Measurements from ENCODE around the gene CETP. TPM values are rescaled to one million over a fixed set of nuclear protein-coding genes. Genes with fewer than 3 reads are reported as not detected.

CETP gene
- total and polyA plus RNA-seq, 2 of the 13 experiments (the other 11 are each of a cell fraction or from before 2014, with no cell fraction given) = 0.31 to 9.8 TPM

DNA sequence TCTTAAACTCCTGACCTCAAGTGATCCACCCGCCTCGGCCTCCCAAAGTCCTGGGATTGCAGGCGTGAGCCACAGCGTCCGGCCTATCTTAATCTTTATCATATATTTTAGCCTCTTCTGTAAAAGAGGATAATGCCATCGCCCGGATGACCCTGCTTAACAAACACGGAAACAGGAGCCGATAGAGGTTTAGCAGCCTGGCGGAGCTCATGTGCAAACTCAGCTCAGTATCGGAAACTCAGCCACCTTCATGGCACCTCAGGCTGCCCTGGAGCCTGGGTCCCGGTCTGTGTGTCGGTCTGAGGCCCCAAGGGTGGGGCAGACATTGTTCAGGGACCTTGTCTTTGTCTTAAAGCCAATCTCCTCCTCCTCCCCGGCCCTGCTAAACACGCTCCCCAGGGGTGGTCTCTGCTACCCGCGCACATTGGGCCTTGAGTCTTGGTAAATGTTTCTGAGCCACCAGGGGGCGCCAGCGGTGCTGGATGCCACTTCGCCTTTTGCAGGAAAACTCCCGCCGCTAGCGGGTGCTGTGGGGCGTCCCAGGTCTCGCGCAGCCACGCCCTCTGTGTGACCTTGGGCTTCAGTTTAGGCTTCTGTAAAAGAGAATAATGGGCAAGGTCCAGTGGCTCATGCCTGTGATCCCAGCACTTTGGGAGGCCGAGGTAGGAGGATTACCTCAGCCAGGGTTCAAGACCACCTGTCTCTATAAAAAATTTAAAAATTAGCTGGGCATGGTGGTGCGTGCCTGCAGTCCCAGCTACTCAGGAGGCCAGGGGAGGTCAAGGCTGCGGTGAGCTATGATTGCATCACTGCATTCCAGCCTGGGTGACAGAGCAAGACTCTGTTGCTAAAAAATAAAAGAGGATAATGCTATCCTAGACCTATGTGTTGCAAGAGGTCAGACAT is 2.7 kb downstream of the CETP start (continued):
- TF ChIP-seq, protein P1, sequence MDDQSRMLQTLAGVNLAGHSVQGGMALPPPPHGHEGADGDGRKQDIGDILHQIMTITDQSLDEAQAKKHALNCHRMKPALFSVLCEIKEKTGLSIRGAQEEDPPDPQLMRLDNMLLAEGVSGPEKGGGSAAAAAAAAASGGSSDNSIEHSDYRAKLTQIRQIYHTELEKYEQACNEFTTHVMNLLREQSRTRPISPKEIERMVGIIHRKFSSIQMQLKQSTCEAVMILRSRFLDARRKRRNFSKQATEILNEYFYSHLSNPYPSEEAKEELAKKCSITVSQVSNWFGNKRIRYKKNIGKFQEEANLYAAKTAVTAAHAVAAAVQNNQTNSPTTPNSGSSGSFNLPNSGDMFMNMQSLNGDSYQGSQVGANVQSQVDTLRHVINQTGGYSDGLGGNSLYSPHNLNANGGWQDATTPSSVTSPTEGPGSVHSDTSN (CRISPR knock-in tag; IDR thresholded peaks at IDR 0.05; ENCODE audit: borderline replicate concordance) = no peak
- TF ChIP-seq, protein P2, sequence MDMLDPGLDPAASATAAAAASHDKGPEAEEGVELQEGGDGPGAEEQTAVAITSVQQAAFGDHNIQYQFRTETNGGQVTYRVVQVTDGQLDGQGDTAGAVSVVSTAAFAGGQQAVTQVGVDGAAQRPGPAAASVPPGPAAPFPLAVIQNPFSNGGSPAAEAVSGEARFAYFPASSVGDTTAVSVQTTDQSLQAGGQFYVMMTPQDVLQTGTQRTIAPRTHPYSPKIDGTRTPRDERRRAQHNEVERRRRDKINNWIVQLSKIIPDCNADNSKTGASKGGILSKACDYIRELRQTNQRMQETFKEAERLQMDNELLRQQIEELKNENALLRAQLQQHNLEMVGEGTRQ (IDR thresholded peaks at IDR 0.05; ENCODE audit: low read depth, low read length) = no peak
- TF ChIP-seq, protein P2 (CRISPR knock-in tag; IDR thresholded peaks at IDR 0.05; ENCODE audit: borderline replicate concordance) = no peak
- TF ChIP-seq, protein P3, sequence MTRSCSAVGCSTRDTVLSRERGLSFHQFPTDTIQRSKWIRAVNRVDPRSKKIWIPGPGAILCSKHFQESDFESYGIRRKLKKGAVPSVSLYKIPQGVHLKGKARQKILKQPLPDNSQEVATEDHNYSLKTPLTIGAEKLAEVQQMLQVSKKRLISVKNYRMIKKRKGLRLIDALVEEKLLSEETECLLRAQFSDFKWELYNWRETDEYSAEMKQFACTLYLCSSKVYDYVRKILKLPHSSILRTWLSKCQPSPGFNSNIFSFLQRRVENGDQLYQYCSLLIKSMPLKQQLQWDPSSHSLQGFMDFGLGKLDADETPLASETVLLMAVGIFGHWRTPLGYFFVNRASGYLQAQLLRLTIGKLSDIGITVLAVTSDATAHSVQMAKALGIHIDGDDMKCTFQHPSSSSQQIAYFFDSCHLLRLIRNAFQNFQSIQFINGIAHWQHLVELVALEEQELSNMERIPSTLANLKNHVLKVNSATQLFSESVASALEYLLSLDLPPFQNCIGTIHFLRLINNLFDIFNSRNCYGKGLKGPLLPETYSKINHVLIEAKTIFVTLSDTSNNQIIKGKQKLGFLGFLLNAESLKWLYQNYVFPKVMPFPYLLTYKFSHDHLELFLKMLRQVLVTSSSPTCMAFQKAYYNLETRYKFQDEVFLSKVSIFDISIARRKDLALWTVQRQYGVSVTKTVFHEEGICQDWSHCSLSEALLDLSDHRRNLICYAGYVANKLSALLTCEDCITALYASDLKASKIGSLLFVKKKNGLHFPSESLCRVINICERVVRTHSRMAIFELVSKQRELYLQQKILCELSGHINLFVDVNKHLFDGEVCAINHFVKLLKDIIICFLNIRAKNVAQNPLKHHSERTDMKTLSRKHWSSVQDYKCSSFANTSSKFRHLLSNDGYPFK (CRISPR knock-in tag; IDR thresholded peaks at IDR 0.05; ENCODE audit: borderline replicate concordance) = peak; percentile 33; the same call in 1 of the 2 replicates
- TF ChIP-seq FOSL1 (CRISPR knock-in tag; IDR thresholded peaks at IDR 0.05; ENCODE audit: borderline replicate concordance) (peak; percentile 55; the same call in 1 of the 2 replicates), MED1 (CRISPR knock-in tag; IDR thresholded peaks at IDR 0.05) (peak; percentile 86), EEA1 (CRISPR knock-in tag; IDR thresholded peaks at IDR 0.05; ENCODE audit: borderline replicate concordance) (no peak; the same call in 1 of the 2 replicates), ZNF672 (CRISPR knock-in tag; IDR thresholded peaks at IDR 0.05) (no peak), MBD4 (IDR thresholded peaks at IDR 0.05; ENCODE audit: borderline replicate concordance, low read length) (no peak), ZNF430 (CRISPR knock-in tag; IDR thresholded peaks at IDR 0.05) (0 out of 2 replicates have a peak, but pooled peaks have one; percentile 51)
- TF ChIP-seq, protein P4, sequence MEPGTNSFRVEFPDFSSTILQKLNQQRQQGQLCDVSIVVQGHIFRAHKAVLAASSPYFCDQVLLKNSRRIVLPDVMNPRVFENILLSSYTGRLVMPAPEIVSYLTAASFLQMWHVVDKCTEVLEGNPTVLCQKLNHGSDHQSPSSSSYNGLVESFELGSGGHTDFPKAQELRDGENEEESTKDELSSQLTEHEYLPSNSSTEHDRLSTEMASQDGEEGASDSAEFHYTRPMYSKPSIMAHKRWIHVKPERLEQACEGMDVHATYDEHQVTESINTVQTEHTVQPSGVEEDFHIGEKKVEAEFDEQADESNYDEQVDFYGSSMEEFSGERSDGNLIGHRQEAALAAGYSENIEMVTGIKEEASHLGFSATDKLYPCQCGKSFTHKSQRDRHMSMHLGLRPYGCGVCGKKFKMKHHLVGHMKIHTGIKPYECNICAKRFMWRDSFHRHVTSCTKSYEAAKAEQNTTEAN (CRISPR knock-in tag; conservative IDR thresholded peaks at IDR 0.05) = no peak
- TF ChIP-seq, protein P5, sequence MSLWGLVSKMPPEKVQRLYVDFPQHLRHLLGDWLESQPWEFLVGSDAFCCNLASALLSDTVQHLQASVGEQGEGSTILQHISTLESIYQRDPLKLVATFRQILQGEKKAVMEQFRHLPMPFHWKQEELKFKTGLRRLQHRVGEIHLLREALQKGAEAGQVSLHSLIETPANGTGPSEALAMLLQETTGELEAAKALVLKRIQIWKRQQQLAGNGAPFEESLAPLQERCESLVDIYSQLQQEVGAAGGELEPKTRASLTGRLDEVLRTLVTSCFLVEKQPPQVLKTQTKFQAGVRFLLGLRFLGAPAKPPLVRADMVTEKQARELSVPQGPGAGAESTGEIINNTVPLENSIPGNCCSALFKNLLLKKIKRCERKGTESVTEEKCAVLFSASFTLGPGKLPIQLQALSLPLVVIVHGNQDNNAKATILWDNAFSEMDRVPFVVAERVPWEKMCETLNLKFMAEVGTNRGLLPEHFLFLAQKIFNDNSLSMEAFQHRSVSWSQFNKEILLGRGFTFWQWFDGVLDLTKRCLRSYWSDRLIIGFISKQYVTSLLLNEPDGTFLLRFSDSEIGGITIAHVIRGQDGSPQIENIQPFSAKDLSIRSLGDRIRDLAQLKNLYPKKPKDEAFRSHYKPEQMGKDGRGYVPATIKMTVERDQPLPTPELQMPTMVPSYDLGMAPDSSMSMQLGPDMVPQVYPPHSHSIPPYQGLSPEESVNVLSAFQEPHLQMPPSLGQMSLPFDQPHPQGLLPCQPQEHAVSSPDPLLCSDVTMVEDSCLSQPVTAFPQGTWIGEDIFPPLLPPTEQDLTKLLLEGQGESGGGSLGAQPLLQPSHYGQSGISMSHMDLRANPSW (CRISPR knock-in tag; IDR thresholded peaks at IDR 0.05; ENCODE audit: borderline replicate concordance) = peak; percentile 64; the same call in 1 of the 2 replicates
- TF ChIP-seq, protein P6, sequence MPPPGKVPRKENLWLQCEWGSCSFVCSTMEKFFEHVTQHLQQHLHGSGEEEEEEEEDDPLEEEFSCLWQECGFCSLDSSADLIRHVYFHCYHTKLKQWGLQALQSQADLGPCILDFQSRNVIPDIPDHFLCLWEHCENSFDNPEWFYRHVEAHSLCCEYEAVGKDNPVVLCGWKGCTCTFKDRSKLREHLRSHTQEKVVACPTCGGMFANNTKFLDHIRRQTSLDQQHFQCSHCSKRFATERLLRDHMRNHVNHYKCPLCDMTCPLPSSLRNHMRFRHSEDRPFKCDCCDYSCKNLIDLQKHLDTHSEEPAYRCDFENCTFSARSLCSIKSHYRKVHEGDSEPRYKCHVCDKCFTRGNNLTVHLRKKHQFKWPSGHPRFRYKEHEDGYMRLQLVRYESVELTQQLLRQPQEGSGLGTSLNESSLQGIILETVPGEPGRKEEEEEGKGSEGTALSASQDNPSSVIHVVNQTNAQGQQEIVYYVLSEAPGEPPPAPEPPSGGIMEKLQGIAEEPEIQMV (CRISPR knock-in tag; IDR thresholded peaks at IDR 0.05; ENCODE audit: low read depth) = no peak
- TF ChIP-seq, protein P7, sequence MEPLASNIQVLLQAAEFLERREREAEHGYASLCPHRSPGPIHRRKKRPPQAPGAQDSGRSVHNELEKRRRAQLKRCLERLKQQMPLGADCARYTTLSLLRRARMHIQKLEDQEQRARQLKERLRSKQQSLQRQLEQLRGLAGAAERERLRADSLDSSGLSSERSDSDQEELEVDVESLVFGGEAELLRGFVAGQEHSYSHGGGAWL (CRISPR knock-in tag; IDR thresholded peaks at IDR 0.05) = no peak
